IPS-18a (cell line): Measurements from ENCODE around the gene ZNF341.

Source experiments
- H3K27ac ChIP-seq: one replicate; pipeline ENCODE4 v1.5.1; 2013; ENCODE audit warnings: low read length
- H3K27me3 ChIP-seq: one replicate; pipeline ENCODE4 v1.6.1; 2013; ENCODE audit warnings: mild to moderate bottlenecking, low read length; ENCODE audit not compliant: control insufficient read depth, insufficient read depth
- H3K36me3 ChIP-seq: one replicate; pipeline ENCODE4 v1.6.1; 2013; ENCODE audit warnings: low read depth, low read length; ENCODE audit not compliant: control insufficient read depth
- H3K4me1 ChIP-seq: one replicate; pipeline ENCODE4 v1.6.1; 2013; ENCODE audit warnings: low read depth, low read length; ENCODE audit not compliant: control insufficient read depth
- H3K4me3 ChIP-seq: one replicate; pipeline ENCODE4 v1.5.1; 2013; ENCODE audit warnings: low read length
- H3K9ac ChIP-seq: one replicate; pipeline ENCODE4 v1.6.1; 2013; ENCODE audit warnings: mild to moderate bottlenecking, low read length, moderate library complexity
- H3K9me3 ChIP-seq: one replicate; pipeline ENCODE4 v1.6.1; 2013; ENCODE audit warnings: low read depth, low read length; ENCODE audit not compliant: control insufficient read depth

The ZNF341 gene

GRCh38 chr20:33761698-33762250 is 30.0 kb downstream of the ZNF341 start:
- Histone ChIP-seq H3K36me3 (peaks cover 3% of the 10 kb centered on the region), H3K4me1 (no peaks in the 10 kb centered on the region), H3K27me3 (no peaks in the 10 kb centered on the region), H3K9ac (no peak overlapping the region), H3K27ac (no peak overlapping the region), H3K4me3 (no peak overlapping the region), H3K9me3 (no peaks in the 10 kb centered on the region)

GRCh38 chr20:33765099-33765498 is 33.3 kb downstream of the ZNF341 start:
- no peak overlapping the region for H3K27ac ChIP-seq
- H3K9ac ChIP-seq: no peak overlapping the region
- H3K36me3 ChIP-seq: peaks cover 6% of the 10 kb centered on the region
- H3K4me3 ChIP-seq: no peak overlapping the region
- no peaks in the 10 kb centered on the region for H3K9me3 ChIP-seq
- H3K27me3 ChIP-seq: no peaks in the 10 kb centered on the region
- H3K4me1 ChIP-seq: no peaks in the 10 kb centered on the region

GRCh38 chr20:33765592-33765991 is 33.8 kb downstream of the ZNF341 start:
- no peaks in the 10 kb centered on the region for H3K9me3 ChIP-seq
- no peaks in the 10 kb centered on the region for H3K27me3 ChIP-seq
- no peaks in the 10 kb centered on the region for H3K4me1 ChIP-seq
- peaks cover 6% of the 10 kb centered on the region for H3K36me3 ChIP-seq
- H3K9ac ChIP-seq: no peak overlapping the region
- H3K27ac ChIP-seq: no peak overlapping the region
- no peak overlapping the region for H3K4me3 ChIP-seq

- Histone ChIP-seq H3K4me1 (no peaks in the 10 kb centered on the region), H3K4me3 (no peak overlapping the region), H3K9ac (no peak overlapping the region), H3K9me3 (no peaks in the 10 kb centered on the region), H3K27ac (no peak overlapping the region), H3K27me3 (no peaks in the 10 kb centered on the region), H3K36me3 (peaks cover 6% of the 10 kb centered on the region)
Measured at GRCh38 chr20:33766686-33767085, 34.9 kb downstream of the ZNF341 start.

- no peak overlapping the region for H3K4me3 ChIP-seq
- H3K27me3 ChIP-seq: no peaks in the 10 kb centered on the region
- peaks cover 6% of the 10 kb centered on the region for H3K36me3 ChIP-seq
- H3K27ac ChIP-seq: no peak overlapping the region
- no peaks in the 10 kb centered on the region for H3K9me3 ChIP-seq
- no peak overlapping the region for H3K9ac ChIP-seq
- H3K4me1 ChIP-seq: no peaks in the 10 kb centered on the region
Measured at GRCh38 chr20:33767777-33768138, 36.0 kb downstream of the ZNF341 start.

- H3K4me1 ChIP-seq: no peaks in the 10 kb centered on the region
- no peaks in the 10 kb centered on the region for H3K27me3 ChIP-seq
- H3K4me3 ChIP-seq: no peak overlapping the region
- no peaks in the 10 kb centered on the region for H3K9me3 ChIP-seq
- H3K9ac ChIP-seq: no peak overlapping the region
- H3K36me3 ChIP-seq: peaks cover 6% of the 10 kb centered on the region
- no peak overlapping the region for H3K27ac ChIP-seq
Measured at GRCh38 chr20:33769043-33769442, 37.2 kb downstream of the ZNF341 start.

- Histone ChIP-seq H3K36me3 (peaks cover 6% of the 10 kb centered on the region), H3K4me3 (no peak overlapping the region), H3K27ac (no peak overlapping the region), H3K9me3 (no peaks in the 10 kb centered on the region), H3K4me1 (no peaks in the 10 kb centered on the region), H3K27me3 (no peaks in the 10 kb centered on the region), H3K9ac (no peak overlapping the region)
Measured at GRCh38 chr20:33770005-33770404, 38.2 kb downstream of the ZNF341 start.

- no peaks in the 10 kb centered on the region for H3K4me1 ChIP-seq
- H3K27ac ChIP-seq: no peak overlapping the region
- no peaks in the 10 kb centered on the region for H3K9me3 ChIP-seq
- H3K9ac ChIP-seq: no peak overlapping the region
- no peaks in the 10 kb centered on the region for H3K27me3 ChIP-seq
- H3K4me3 ChIP-seq: no peak overlapping the region
- H3K36me3 ChIP-seq: peaks cover 6% of the 10 kb centered on the region
Measured at GRCh38 chr20:33771938-33772337, 40.1 kb downstream of the ZNF341 start.

- no peaks in the 10 kb centered on the region for H3K27me3 ChIP-seq
- H3K9ac ChIP-seq: no peak overlapping the region
- H3K27ac ChIP-seq: no peak overlapping the region
- no peaks in the 10 kb centered on the region for H3K9me3 ChIP-seq
- peaks cover 6% of the 10 kb centered on the region for H3K36me3 ChIP-seq
- no peak overlapping the region for H3K4me3 ChIP-seq
- H3K4me1 ChIP-seq: no peaks in the 10 kb centered on the region
Measured at GRCh38 chr20:33772439-33772838, 40.6 kb downstream of the ZNF341 start.

- no peak overlapping the region for H3K27ac ChIP-seq
- H3K4me3 ChIP-seq: no peak overlapping the region
- H3K36me3 ChIP-seq: peaks cover 3% of the 10 kb centered on the region
- H3K27me3 ChIP-seq: no peaks in the 10 kb centered on the region
- H3K9me3 ChIP-seq: no peaks in the 10 kb centered on the region
- H3K9ac ChIP-seq: no peak overlapping the region
- no peaks in the 10 kb centered on the region for H3K4me1 ChIP-seq
Measured at GRCh38 chr20:33773412-33774089, 41.8 kb downstream of the ZNF341 start.

GRCh38 chr20:33777816-33778215 is 46.0 kb downstream of the ZNF341 start:
- H3K27ac ChIP-seq: no peak overlapping the region
- H3K27me3 ChIP-seq: no peaks in the 10 kb centered on the region
- no peaks in the 10 kb centered on the region for H3K36me3 ChIP-seq
- no peaks in the 10 kb centered on the region for H3K4me1 ChIP-seq
- no peaks in the 10 kb centered on the region for H3K9me3 ChIP-seq
- H3K9ac ChIP-seq: no peak overlapping the region
- no peak overlapping the region for H3K4me3 ChIP-seq

GRCh38 chr20:33781133-33781532 is 49.3 kb downstream of the ZNF341 start:
- Histone ChIP-seq H3K27ac (no peak overlapping the region), H3K36me3 (no peaks in the 10 kb centered on the region), H3K9me3 (no peaks in the 10 kb centered on the region), H3K4me1 (no peaks in the 10 kb centered on the region), H3K9ac (no peak overlapping the region), H3K27me3 (no peaks in the 10 kb centered on the region), H3K4me3 (no peak overlapping the region)
